ENCODE measurements around the gene TNRC18.

DNA sequence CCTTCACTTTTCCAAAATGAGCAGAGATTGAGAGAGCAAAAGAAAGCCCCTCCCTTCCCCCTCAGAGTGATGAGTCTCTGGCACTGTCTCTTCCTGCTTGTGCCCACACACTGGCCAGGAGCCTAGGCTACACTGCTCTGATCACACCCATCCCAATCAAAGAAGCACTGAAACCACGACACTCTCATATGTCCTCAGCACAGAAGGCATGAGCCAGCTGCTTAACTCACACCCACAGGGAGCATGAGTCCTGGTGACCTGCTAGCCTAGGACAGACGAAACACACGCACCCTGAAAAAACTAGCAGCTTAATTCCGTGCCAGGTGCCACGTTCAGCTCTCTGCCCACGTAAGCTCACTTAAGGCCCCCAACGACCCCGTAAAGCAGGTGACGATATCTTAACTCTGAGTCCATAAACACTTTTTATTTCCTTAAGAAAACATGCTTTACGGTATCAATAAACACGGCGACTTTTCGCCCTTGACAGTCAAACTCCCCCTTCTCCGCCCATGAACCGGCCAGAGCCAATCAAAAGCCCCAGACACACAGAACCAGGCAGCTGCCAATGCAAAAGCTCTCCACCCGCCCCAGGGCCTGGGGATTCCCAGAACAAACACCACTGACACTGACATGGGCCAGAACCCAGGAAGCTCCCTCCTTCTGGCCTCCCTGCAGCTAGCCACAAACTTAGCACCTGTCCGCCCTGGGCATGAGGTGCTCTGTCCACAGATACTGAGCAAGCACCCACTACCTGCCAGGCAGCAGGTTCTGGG lies 69.0 kb downstream of the TNRC18 start:
- TF ChIP-seq, protein P1, sequence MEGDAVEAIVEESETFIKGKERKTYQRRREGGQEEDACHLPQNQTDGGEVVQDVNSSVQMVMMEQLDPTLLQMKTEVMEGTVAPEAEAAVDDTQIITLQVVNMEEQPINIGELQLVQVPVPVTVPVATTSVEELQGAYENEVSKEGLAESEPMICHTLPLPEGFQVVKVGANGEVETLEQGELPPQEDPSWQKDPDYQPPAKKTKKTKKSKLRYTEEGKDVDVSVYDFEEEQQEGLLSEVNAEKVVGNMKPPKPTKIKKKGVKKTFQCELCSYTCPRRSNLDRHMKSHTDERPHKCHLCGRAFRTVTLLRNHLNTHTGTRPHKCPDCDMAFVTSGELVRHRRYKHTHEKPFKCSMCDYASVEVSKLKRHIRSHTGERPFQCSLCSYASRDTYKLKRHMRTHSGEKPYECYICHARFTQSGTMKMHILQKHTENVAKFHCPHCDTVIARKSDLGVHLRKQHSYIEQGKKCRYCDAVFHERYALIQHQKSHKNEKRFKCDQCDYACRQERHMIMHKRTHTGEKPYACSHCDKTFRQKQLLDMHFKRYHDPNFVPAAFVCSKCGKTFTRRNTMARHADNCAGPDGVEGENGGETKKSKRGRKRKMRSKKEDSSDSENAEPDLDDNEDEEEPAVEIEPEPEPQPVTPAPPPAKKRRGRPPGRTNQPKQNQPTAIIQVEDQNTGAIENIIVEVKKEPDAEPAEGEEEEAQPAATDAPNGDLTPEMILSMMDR (conservative IDR thresholded peaks at IDR 0.05; ENCODE audit: low read depth, low read length), result no peak
- no peak for TF ChIP-seq EZH2 (IDR thresholded peaks at IDR 0.05; ENCODE audit: borderline replicate concordance, low read depth, low read length, poor library complexity, severe bottlenecking)
